GM23338 (cell line): ENCODE data around the gene WNT5A. TPM values are rescaled to one million over a fixed set of nuclear protein-coding genes. Genes with fewer than 3 reads are reported as not detected.

Experiments used
- ATAC-seq: fragments of 200-7000 bp; cut with Tn5 transposase; 3 replicates; pipeline ENCODE4 v1.9.1; 2020
- DNase-seq: peaks from one replicate; pipeline ENCODE4 v3.0.0-alpha.2; 2015; ENCODE audit warnings: low spot score
- H2AFZ ChIP-seq: fragments of 200-600 bp; sonication (generic); 2 replicates; pipeline ENCODE4 v1.8.0; 2016; ENCODE audit warnings: antibody characterized with exemption, mild to moderate bottlenecking, moderate library complexity
- H3F3A ChIP-seq: fragments of 200-600 bp; sonication (generic); replicated peaks from 2 replicates; pipeline ENCODE4 v1.8.0; 2017; ENCODE audit warnings: antibody characterized with exemption, mixed run types, low read depth
- H3K27ac ChIP-seq: fragments of 200-600 bp; sonication (generic); 2 replicates; pipeline ENCODE4 v1.6.1; 2016; ENCODE audit warnings: low read depth
- H3K27me3 ChIP-seq: fragments of 200-600 bp; sonication (generic); 2 replicates; pipeline ENCODE4 v1.8.0; 2016; ENCODE audit warnings: mild to moderate bottlenecking, mixed run types, moderate library complexity; ENCODE audit not compliant: insufficient read depth
- H3K36me3 ChIP-seq: fragments of 200-600 bp; sonication (generic); 2 replicates; pipeline ENCODE4 v1.8.0; 2016; ENCODE audit warnings: mild to moderate bottlenecking; ENCODE audit not compliant: insufficient read depth
- H3K4me1 ChIP-seq: fragments of 200-600 bp; sonication (generic); 2 replicates; pipeline ENCODE4 v1.8.0; 2016; ENCODE audit warnings: mild to moderate bottlenecking, moderate library complexity; ENCODE audit not compliant: insufficient read depth
- H3K4me2 ChIP-seq: fragments of 200-600 bp; sonication (generic); 2 replicates; pipeline ENCODE4 v1.7.1; 2017; ENCODE audit warnings: mixed run types
- H3K4me3 ChIP-seq: fragments of 200-600 bp; sonication (generic); 2 replicates; pipeline ENCODE4 v1.6.1; 2016; ENCODE audit warnings: mixed run types
- H3K79me2 ChIP-seq: fragments of 200-600 bp; sonication (generic); replicated peaks from 2 replicates; pipeline ENCODE4 v1.8.0; 2017; ENCODE audit warnings: mild to moderate bottlenecking; ENCODE audit not compliant: insufficient read depth
- H3K9me2 ChIP-seq: fragments of 200-600 bp; sonication (generic); 2 replicates; pipeline ENCODE4 v1.8.0; 2017; ENCODE audit not compliant: insufficient read depth
- H4K20me1 ChIP-seq: fragments of 200-600 bp; sonication (generic); replicated peaks from 2 replicates; pipeline ENCODE4 v1.8.0; 2017; ENCODE audit warnings: mild to moderate bottlenecking; ENCODE audit not compliant: insufficient read depth
- H3K27ac Mint-ChIP-seq: 2 replicates; pipeline ENCODE4 v1.8.0; 2020; ENCODE audit warnings: inconsistent platforms, mild to moderate bottlenecking, moderate library complexity, mixed read lengths
- H3K27me3 Mint-ChIP-seq: 3 replicates; pipeline ENCODE4 v1.8.0; 2022; ENCODE audit warnings: low read depth, mild to moderate bottlenecking, moderate library complexity, mixed read lengths, inconsistent platforms; ENCODE audit not compliant: insufficient read depth, poor library complexity
- H3K36me3 Mint-ChIP-seq: 3 replicates; pipeline ENCODE4 v1.8.0; 2021; ENCODE audit warnings: low read depth, mild to moderate bottlenecking, inconsistent platforms, moderate library complexity, mixed read lengths
- H3K4me1 Mint-ChIP-seq: 3 replicates; pipeline ENCODE4 v1.8.0; 2020; ENCODE audit warnings: mild to moderate bottlenecking, inconsistent platforms, mixed read lengths
- H3K4me3 Mint-ChIP-seq: 3 replicates; pipeline ENCODE4 v1.8.0; 2021; ENCODE audit warnings: moderate library complexity, mild to moderate bottlenecking, inconsistent platforms, mixed read lengths
- H3K9me3 Mint-ChIP-seq: 3 replicates; pipeline ENCODE4 v1.8.0; 2020; ENCODE audit warnings: moderate library complexity, mild to moderate bottlenecking, inconsistent platforms, mixed read lengths
- EZH2 ChIP-seq: fragments of 200-600 bp; sonication (generic); IDR thresholded peaks from one replicate; pipeline ENCODE4 v1.8.0; 2017; ENCODE audit warnings: antibody characterized with exemption, mild to moderate bottlenecking, low read depth; ENCODE audit not compliant: unreplicated experiment
- EZH2phosphoT487 ChIP-seq: fragments of 200-600 bp; sonication (generic); IDR thresholded peaks from one replicate; pipeline ENCODE4 v1.8.1; 2018; ENCODE audit warnings: antibody characterized with exemption; ENCODE audit not compliant: unreplicated experiment
- NANOG ChIP-seq: IDR thresholded peaks from 2 replicates; pipeline ENCODE4 v1.6.1; 2016; ENCODE audit warnings: antibody characterized with exemption, borderline replicate concordance
- POLR2AphosphoS5 ChIP-seq: IDR thresholded peaks from 2 replicates; pipeline ENCODE4 v1.6.1; 2016; ENCODE audit warnings: antibody characterized with exemption, low read depth
- ZNF331 ChIP-seq: fragments of 250-450 bp; sonication (Bioruptor Pico); IDR thresholded peaks from 2 replicates; pipeline ENCODE4 v1.5.0; 2020; ENCODE audit warnings: low read depth, mild to moderate bottlenecking, moderate library complexity
- ZNF462 ChIP-seq: fragments of 250-450 bp; sonication (Bioruptor Pico); IDR thresholded peaks from 2 replicates; pipeline ENCODE4 v1.5.0; 2020; ENCODE audit warnings: mild to moderate bottlenecking, moderate library complexity
- polyA plus RNA-seq: library from polyadenylated mRNA; unstranded; fragments of >200 nt; fragmentation: Nextera tagmentation; extraction: Ambion mirVana; gene quantifications from 2 replicates; pipeline ENCODE4 v1.2.1, GENCODE V29; 2016
- total RNA-seq: library from RNA; depleted of rRNA; stranded (reverse); fragments of >200 nt; shearing (Covaris generic); gene quantifications from 2 replicates; pipeline ENCODE4 v1.2.3, GENCODE V29; 2014
- TF ChIP-seq, protein P1 (sequence below), 2 experiments: fragments of 200-600 bp in 1 of 2; sonication (generic) in 1 of 2; conservative IDR thresholded peaks; 2 replicates each; pipeline versions ENCODE4 v1.5.1 to v1.6.1; 2016 to 2017; ENCODE audit warnings: antibody characterized with exemption in 2 of 2, low read depth in 2 of 2, mild to moderate bottlenecking in 2 of 2, moderate library complexity in 1 of 2

The WNT5A gene
- total and polyA plus RNA-seq, 2 experiments from 2014 or later = 0.53 to 4.0 TPM

GRCh38 chr3:55512571-55513343 is 25.7 kb upstream of the WNT5A start:
- no peaks in the 10 kb centered on the region for H3K27me3 ChIP-seq
- peaks cover 32% of the 10 kb centered on the region for H3K4me1 ChIP-seq
- DNase-seq = peak; percentile 15
- 0 out of 2 replicates have a peak overlapping the region, but pooled peaks have one; percentile 18 for H2AFZ ChIP-seq
- H3K9me2 ChIP-seq = 0 out of 2 replicates have a peak, but pooled peaks cover 2% of the 10 kb centered on the region
- no peaks in the 10 kb centered on the region for H3F3A ChIP-seq
- H3K27ac ChIP-seq = no peak overlapping the region
- Mint-ChIP-seq H3K4me1 (peaks cover 38% of the 10 kb centered on the region), H3K27me3 (peaks cover 5% of the 10 kb centered on the region), H3K4me3 (no peak overlapping the region), H3K36me3 (no peaks in the 10 kb centered on the region), H3K27ac (no peak overlapping the region), H3K9me3 (no peaks in the 10 kb centered on the region; the same call in 2 of the 3 replicates)
- no peak for TF ChIP-seq ZNF331 (CRISPR knock-in tag)
- H3K4me2 ChIP-seq = peak overlapping the region; percentile 49; the same call in 1 of the 2 replicates
- ATAC-seq = peak; percentile 77
- no peaks in the 10 kb centered on the region for H3K36me3 ChIP-seq
- H3K79me2 ChIP-seq = no peaks in the 10 kb centered on the region
- H4K20me1 ChIP-seq = no peaks in the 10 kb centered on the region
- H3K4me3 ChIP-seq = no peak overlapping the region

DNA sequence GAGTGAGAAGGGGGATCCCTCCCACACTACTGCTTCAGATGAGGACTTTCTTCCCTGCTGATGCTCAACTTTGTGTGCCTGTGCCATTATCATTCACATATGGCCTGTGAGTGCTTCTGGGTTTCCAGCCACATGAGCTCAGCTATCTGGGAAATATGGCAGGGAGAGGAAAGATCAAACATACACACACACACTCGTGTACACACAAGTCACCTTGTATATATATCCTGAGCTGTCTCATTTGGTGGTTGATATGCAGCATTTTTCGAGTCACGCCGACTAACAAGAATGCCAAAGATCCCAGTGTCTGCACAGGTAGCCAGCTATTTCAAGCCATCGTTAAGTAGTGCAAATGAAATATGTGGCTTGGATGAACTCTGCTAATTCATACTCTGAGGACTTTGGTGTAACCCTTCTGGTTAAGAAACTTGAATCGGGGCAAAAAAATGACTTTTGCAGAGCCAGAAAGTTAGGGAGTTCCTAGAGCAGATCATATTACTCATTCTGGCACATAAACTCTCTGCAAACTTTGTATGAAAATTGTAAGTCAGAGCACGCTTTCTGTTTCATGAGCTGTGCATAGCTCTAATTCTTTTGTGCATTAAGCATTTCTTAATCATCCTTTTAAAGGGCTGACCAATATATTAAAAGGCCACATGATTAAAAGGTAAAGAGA is 24.9 kb upstream of the WNT5A start:
- Histone ChIP-seq H3K4me3 (no peak overlapping the region), H3K4me1 (peaks cover 32% of the 10 kb centered on the region), H3K27me3 (no peaks in the 10 kb centered on the region), H3K27ac (no peak overlapping the region), H3K79me2 (no peaks in the 10 kb centered on the region), H3F3A (no peaks in the 10 kb centered on the region), H3K4me2 (peak overlapping the region; percentile 49; the same call in 1 of the 2 replicates), H2AFZ (no peak overlapping the region), H4K20me1 (no peaks in the 10 kb centered on the region), H3K9me2 (no peaks in the 10 kb centered on the region), H3K36me3 (no peaks in the 10 kb centered on the region)
- H3K4me3 Mint-ChIP-seq = no peak overlapping the region
- H3K9me3 Mint-ChIP-seq = no peaks in the 10 kb centered on the region; the same call in 2 of the 3 replicates
- peak; percentile 39; the same call in 2 of the 3 replicates for ATAC-seq
- H3K27ac Mint-ChIP-seq = no peak overlapping the region
- no peaks in the 10 kb centered on the region for H3K36me3 Mint-ChIP-seq
- peaks cover 37% of the 10 kb centered on the region for H3K4me1 Mint-ChIP-seq
- H3K27me3 Mint-ChIP-seq = peaks cover 5% of the 10 kb centered on the region
- no peak for DNase-seq
- TF ChIP-seq, protein P1, sequence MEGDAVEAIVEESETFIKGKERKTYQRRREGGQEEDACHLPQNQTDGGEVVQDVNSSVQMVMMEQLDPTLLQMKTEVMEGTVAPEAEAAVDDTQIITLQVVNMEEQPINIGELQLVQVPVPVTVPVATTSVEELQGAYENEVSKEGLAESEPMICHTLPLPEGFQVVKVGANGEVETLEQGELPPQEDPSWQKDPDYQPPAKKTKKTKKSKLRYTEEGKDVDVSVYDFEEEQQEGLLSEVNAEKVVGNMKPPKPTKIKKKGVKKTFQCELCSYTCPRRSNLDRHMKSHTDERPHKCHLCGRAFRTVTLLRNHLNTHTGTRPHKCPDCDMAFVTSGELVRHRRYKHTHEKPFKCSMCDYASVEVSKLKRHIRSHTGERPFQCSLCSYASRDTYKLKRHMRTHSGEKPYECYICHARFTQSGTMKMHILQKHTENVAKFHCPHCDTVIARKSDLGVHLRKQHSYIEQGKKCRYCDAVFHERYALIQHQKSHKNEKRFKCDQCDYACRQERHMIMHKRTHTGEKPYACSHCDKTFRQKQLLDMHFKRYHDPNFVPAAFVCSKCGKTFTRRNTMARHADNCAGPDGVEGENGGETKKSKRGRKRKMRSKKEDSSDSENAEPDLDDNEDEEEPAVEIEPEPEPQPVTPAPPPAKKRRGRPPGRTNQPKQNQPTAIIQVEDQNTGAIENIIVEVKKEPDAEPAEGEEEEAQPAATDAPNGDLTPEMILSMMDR (conservative IDR thresholded peaks at IDR 0.05; ENCODE audit: low read depth in 2 of 2) = no peak
- TF ChIP-seq ZNF462 (CRISPR knock-in tag) = no peak
- TF ChIP-seq NANOG = no peak
- no peak for TF ChIP-seq POLR2AphosphoS5
- TF ChIP-seq EZH2phosphoT487 = no peak
- no peak for TF ChIP-seq EZH2
- TF ChIP-seq ZNF331 (CRISPR knock-in tag) = no peak
